Duodenal mucosa (tissue), 2 donors: ENCODE data around the gene ALKBH6.
A peak's percentile ranks its signal among the peaks of the same experiment; 100 is the strongest.

Experiments
- H3K27ac ChIP-seq: one replicate; pipeline ENCODE4 v1.7.0; 2013; ENCODE audit warnings: low read depth, low read length
- H3K27me3 ChIP-seq, 2 donors: one replicate each; pipeline ENCODE4 v1.7.0; 2013; ENCODE audit warnings: low read length in 2 of 2, control low read depth in 1 of 2; ENCODE audit not compliant: insufficient read depth in 2 of 2, control insufficient read depth in 1 of 2
- H3K36me3 ChIP-seq, 2 donors: one replicate each; pipeline ENCODE4 v1.7.0; 2013; ENCODE audit warnings: low read length in 2 of 2, control low read depth in 1 of 2; ENCODE audit not compliant: insufficient read depth in 2 of 2, control insufficient read depth in 1 of 2
- H3K4me1 ChIP-seq, 2 donors: one replicate each; pipeline ENCODE4 v1.7.0; 2013; ENCODE audit warnings: low read length in 2 of 2, control low read depth in 1 of 2; ENCODE audit not compliant: insufficient read depth in 2 of 2, control insufficient read depth in 1 of 2
- H3K4me3 ChIP-seq, 2 donors: one replicate each; pipeline ENCODE4 v1.7.0; 2013; ENCODE audit warnings: low read length in 2 of 2, low read depth in 1 of 2
- H3K9ac ChIP-seq, 2 donors: one replicate each; pipeline ENCODE4 v1.7.0; 2013; ENCODE audit warnings: low read length in 2 of 2, low read depth in 1 of 2
- H3K9me3 ChIP-seq, 2 donors: one replicate each; pipeline ENCODE4 v1.7.0; 2013; ENCODE audit warnings: low read length in 2 of 2, control low read depth in 1 of 2; ENCODE audit not compliant: control insufficient read depth in 1 of 2

ALKBH6 gene

GRCh38 chr19:36009633-36010379 lies 4.2 kb downstream of the ALKBH6 start:
- no peaks in the 10 kb centered on the region for H3K27me3 ChIP-seq
- no peaks in the 10 kb centered on the region for H3K9me3 ChIP-seq
- H3K4me3 ChIP-seq = peak overlapping the region; percentile 42 to 60
- no peaks in the 10 kb centered on the region for H3K36me3 ChIP-seq
- H3K27ac ChIP-seq = no peak overlapping the region
- H3K9ac ChIP-seq = no peak overlapping the region
- peaks cover 12 to 15% of the 10 kb centered on the region in 2 donors for H3K4me1 ChIP-seq

- Histone ChIP-seq H3K36me3 (peaks cover 0 to 4% of the 10 kb centered on the region in 2 donors), H3K27me3 (no peaks in the 10 kb centered on the region), H3K9me3 (no peaks in the 10 kb centered on the region), H3K27ac (no peak overlapping the region), H3K4me3 (peak overlapping the region; percentile 50 to 60), H3K4me1 (peaks cover 9 to 10% of the 10 kb centered on the region in 2 donors), H3K9ac (peak overlapping the region in 1 of 2 donors; percentile 49)
These were observed 4.8 kb downstream of the ALKBH6 start for GRCh38 chr19:36009220-36009619.

GRCh38 chr19:36008336-36008978 lies 5.6 kb downstream of the ALKBH6 start, which contains the start of gene SYNE4:
Gene SYNE4 (minus strand): TSS chr19:36008813. CDS start chr19:36008681, 132 bp downstream.
- Histone ChIP-seq H3K4me1 (peaks cover 6 to 8% of the 10 kb centered on the region in 2 donors), H3K36me3 (peaks cover 0 to 7% of the 10 kb centered on the region in 2 donors), H3K27ac (no peak within 1 kb of the TSS), H3K4me3 (peak within 1 kb of the TSS; percentile 51 to 60), H3K9ac (peak within 1 kb of the TSS in 1 of 2 donors; percentile 49), H3K27me3 (no peaks in the 10 kb centered on the region), H3K9me3 (no peaks in the 10 kb centered on the region)

GRCh38 chr19:36006955-36007354 lies 7.1 kb downstream of the ALKBH6 start:
- Histone ChIP-seq H3K9ac (no peak overlapping the region), H3K36me3 (peaks cover 3 to 11% of the 10 kb centered on the region in 2 donors), H3K4me1 (peaks cover 4% of the 10 kb centered on the region in 2 donors), H3K27ac (no peak overlapping the region), H3K4me3 (no peak overlapping the region), H3K9me3 (no peaks in the 10 kb centered on the region), H3K27me3 (no peaks in the 10 kb centered on the region)

DNA sequence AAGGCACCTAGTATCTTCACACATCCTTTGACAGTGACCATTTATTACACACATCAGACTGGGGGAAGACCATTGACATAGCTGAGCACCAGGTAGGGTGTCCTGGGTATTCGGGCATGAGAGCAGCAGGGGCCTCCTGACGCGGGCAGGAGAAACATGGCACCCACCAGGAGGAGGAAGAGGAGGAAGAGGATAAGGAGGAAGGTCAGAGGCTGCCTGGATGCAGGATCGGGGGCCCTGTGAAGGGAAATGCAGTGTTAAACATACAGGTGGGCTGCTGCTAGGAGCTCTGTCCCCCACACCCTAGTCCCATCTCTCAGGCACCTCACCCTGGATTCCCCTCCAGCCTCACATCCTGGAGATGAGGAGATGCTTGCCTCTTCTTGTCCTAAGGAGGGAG lies 10.7 kb downstream of the ALKBH6 start:
- Histone ChIP-seq H3K36me3 (peaks cover 3 to 32% of the 10 kb centered on the region in 2 donors), H3K4me1 (peaks cover 4 to 5% of the 10 kb centered on the region in 2 donors), H3K9me3 (no peaks in the 10 kb centered on the region), H3K4me3 (no peak overlapping the region), H3K27me3 (no peaks in the 10 kb centered on the region), H3K9ac (no peak overlapping the region), H3K27ac (no peak overlapping the region)

- H3K27me3 ChIP-seq = no peaks in the 10 kb centered on the region
- H3K36me3 ChIP-seq = peaks cover 3 to 34% of the 10 kb centered on the region in 2 donors
- no peak overlapping the region for H3K27ac ChIP-seq
- no peaks in the 10 kb centered on the region for H3K9me3 ChIP-seq
- no peak overlapping the region for H3K4me3 ChIP-seq
- no peak overlapping the region for H3K9ac ChIP-seq
- peaks cover 6 to 8% of the 10 kb centered on the region in 2 donors for H3K4me1 ChIP-seq
These were observed 12.4 kb downstream of the ALKBH6 start for GRCh38 chr19:36001605-36002004.

GRCh38 chr19:35996777-35997176 lies 17.2 kb downstream of the ALKBH6 start:
- peak overlapping the region; percentile 90 to 97 for H3K4me3 ChIP-seq
- peaks cover 16 to 28% of the 10 kb centered on the region in 2 donors for H3K4me1 ChIP-seq
- H3K9ac ChIP-seq = peak overlapping the region; percentile 86 to 88
- no peaks in the 10 kb centered on the region for H3K27me3 ChIP-seq
- H3K27ac ChIP-seq = no peak overlapping the region
- H3K9me3 ChIP-seq = no peaks in the 10 kb centered on the region
- peaks cover 0 to 22% of the 10 kb centered on the region in 2 donors for H3K36me3 ChIP-seq

DNA sequence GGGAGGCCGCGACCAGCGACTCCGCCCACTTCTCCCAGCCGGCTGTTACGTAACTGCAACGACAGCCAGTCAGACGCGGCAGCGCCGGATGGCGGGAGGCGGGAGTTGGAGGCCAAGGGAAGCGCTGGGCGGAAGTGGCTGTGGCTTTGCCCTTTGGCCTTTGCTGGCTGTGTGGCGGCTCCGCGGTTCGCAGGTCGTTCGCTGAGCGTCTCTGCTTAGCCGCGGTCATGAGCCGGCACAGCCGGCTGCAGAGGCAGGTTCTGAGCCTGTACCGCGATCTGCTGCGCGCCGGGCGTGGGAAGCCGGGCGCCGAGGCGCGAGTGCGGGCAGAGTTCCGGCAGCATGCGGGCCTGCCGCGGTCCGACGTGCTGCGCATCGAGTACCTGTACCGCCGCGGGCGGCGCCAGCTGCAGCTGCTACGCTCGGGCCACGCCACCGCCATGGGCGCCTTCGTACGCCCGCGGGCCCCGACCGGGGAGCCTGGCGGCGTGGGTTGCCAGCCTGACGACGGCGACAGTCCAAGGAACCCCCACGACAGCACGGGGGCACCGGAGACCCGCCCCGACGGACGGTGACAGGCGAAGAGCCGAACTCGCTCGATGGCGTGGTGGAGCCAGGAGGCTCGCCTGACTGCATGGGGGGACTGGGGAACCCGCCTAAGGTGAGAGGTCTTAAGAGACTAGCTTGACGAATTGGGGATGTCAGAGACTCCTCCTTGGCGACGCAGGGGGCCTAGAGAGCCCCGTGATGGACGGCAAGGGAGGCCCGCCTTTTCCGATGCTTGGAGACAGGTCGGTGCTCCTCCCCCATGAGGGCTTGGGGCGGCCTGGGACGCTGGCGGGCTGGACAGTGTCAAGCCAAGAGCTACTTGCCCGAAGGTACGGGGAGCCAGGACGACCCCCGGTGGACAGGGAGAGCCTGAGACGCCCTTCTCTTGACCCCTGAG lies 18.7 kb downstream of the ALKBH6 start, which contains the start of gene SDHAF1:
Gene SDHAF1 (plus strand): TSS at position 141 of the 946 bp plus-strand sequence. CDS start 87 bp downstream, at position 228.
- Histone ChIP-seq H3K36me3 (peaks cover 0 to 11% of the 10 kb centered on the region in 2 donors), H3K9ac (peak within 1 kb of the TSS; percentile 86 to 88), H3K9me3 (no peaks in the 10 kb centered on the region), H3K27ac (peak within 1 kb of the TSS; percentile 86), H3K27me3 (no peaks in the 10 kb centered on the region), H3K4me1 (peaks cover 16 to 28% of the 10 kb centered on the region in 2 donors), H3K4me3 (peak within 1 kb of the TSS; percentile 90 to 97)

DNA sequence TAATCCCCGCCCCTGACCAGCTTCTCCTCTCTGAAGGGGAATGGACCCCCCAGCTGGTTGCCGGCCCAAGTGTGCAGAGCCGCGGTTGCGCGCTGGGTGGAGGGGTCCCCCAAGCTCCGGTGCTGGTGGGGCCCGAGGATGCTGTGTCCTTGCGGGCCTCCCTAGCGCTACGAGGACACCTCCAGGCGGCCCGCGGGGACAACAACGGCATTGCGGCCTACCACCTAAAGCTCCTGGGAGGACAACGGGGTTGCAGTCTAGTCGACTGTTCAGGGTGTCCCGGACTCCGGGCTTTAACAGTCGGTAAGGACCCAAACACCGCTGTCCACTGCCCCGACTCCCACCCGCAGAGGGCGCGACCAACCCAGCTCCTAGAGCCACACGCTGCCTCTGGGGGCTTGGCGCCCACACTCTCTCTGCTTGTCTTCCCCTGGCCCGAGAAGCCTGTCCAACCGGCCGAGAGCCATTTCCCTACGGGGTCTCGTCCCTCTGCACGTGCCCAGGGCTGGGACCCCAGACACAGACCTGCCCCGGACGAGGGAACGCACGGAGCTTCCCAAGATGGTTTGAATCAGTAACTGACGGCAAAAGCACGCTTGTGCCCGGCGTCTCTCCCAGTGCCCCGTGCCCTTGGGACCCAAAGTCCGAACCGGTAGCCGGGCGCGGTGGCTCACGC lies 20.0 kb downstream of the ALKBH6 start:
- Histone ChIP-seq H3K27ac (no peak overlapping the region), H3K9ac (peak overlapping the region; percentile 26 to 88), H3K27me3 (peaks cover 0 to 3% of the 10 kb centered on the region in 2 donors), H3K4me3 (peak overlapping the region; percentile 90 to 97), H3K36me3 (peaks cover 0 to 9% of the 10 kb centered on the region in 2 donors), H3K9me3 (no peaks in the 10 kb centered on the region), H3K4me1 (peaks cover 15 to 26% of the 10 kb centered on the region in 2 donors)
